H1 (cell line): ENCODE measurements around the gene MLC1. TPM values are rescaled to one million over a fixed set of nuclear protein-coding genes. Genes with fewer than 3 reads are reported as not detected.

Experiments
- HDAC2 ChIP-seq, 2 experiments: fragments of 300-600 bp in 1 of 2; sonication (generic) in 1 of 2; IDR thresholded peaks; 2 replicates each; pipeline ENCODE4 v1.6.1; 2011 to 2012; ENCODE audit warnings: low read depth in 2 of 2, low read length in 2 of 2, mild to moderate bottlenecking in 2 of 2, moderate library complexity in 2 of 2, borderline replicate concordance in 1 of 2, inconsistent platforms in 1 of 2
- polyA plus RNA-seq, 7 experiments: library from polyadenylated mRNA; depleted of rRNA in 3 of 7; stranded (reverse) in 5 of 7; unstranded in 2 of 7; fragments of >200 nt in 5 of 7; fragments of 200-250 nt in 2 of 7; gene quantifications; 1 replicate in 5 of 7; 2 replicates in 1 of 7; 4 replicates in 1 of 7; pipeline versions ENCODE4 v1.2.1 to v1.2.3, GENCODE V29; 2011 to 2013; ENCODE audit warnings: missing spikeins in 2 of 7, mixed read lengths in 2 of 7
- total RNA-seq: library from RNA; stranded (reverse); fragmentation: NEBNext Ultra II Directional; extraction: Animal tissue kit (Norgen Biotek cat#: 25700); gene quantifications from 2 replicates; pipeline ENCODE4 v1.2.1, GENCODE V29; 2021
- TF ChIP-seq, protein P1 (sequence below): IDR thresholded peaks from 2 replicates; pipeline ENCODE4 v1.6.1; 2011; ENCODE audit warnings: low read length, improper control_type of control experiment

MLC1 gene
- total and polyA plus RNA-seq, 2 of the 8 experiments (the other 6 are each of a cell fraction or from before 2014, with no cell fraction given): 0.20 TPM; not detected in 1

DNA sequence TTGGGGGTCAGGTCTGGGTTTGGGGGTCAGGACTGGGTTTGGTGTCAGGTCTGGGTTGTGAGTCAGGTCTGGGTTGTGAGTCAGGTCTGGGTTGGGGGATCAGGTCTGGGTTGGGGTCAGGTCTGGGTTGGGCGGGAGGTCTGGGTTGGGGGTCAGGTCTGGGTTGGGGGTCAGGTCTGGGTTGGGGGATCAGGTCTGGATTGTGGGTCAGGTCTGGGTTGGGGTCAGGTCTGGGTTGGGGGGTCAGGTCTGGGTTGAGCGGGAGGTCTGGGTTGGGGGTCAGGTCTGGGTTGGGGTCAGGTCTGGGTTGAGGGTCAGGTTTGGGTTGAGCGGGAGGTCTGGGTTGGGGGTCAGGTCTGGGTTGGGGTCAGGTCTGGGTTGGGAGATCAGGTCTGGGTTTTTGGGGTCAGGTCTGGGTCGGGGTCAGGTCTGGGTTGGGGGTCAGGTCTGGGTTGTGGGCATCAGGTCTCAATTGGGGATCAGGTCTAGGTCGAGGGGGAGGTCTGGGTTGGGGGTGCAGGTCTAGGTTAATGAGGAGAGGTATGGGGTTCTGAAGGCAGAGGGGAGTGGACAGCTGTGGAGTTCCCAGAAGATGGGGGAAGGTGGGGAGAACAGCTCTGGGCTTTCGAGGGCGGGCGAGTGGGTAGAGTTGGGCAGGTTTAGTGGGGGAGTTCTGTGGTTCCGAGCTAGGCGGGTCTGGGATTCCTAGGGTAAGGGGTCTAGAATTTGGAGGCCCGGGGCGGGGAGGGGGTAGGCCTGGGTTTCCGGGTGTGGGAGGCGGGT lies 27.8 kb downstream of the MLC1 start (continued):
- TF ChIP-seq, protein P1, sequence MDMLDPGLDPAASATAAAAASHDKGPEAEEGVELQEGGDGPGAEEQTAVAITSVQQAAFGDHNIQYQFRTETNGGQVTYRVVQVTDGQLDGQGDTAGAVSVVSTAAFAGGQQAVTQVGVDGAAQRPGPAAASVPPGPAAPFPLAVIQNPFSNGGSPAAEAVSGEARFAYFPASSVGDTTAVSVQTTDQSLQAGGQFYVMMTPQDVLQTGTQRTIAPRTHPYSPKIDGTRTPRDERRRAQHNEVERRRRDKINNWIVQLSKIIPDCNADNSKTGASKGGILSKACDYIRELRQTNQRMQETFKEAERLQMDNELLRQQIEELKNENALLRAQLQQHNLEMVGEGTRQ: no peak
- no peak for TF ChIP-seq HDAC2 (IDR thresholded peaks at IDR 0.05; ENCODE audit: borderline replicate concordance in 1 of 2, low read depth in 2 of 2, low read length in 2 of 2)
